ENCODE results near the gene SPAG16.
"Not testable (repeated sequence)": the region's sequence is repeated elsewhere in the genome, so short reads cannot be mapped to it uniquely, and the experiment has no call there.

The SPAG16 gene

GRCh38 chr2:213862407-213863076, 578.3 kb downstream of the SPAG16 start:
- DNase-seq: no peak

GRCh38 chr2:213863541-213863940, 579.3 kb downstream of the SPAG16 start:
- no peak for DNase-seq

GRCh38 chr2:213868526-213868925, 584.3 kb downstream of the SPAG16 start:
- DNase-seq: no peak

- DNase-seq: no peak
Observed at GRCh38 chr2:213885485-213885884, 601.2 kb downstream of the SPAG16 start.

- DNase-seq: no peak
Observed at GRCh38 chr2:213914510-213914909, 630.2 kb downstream of the SPAG16 start.

- DNase-seq: no peak
Observed at GRCh38 chr2:213920014-213920413, 635.8 kb downstream of the SPAG16 start.

- no peak for DNase-seq
Observed at GRCh38 chr2:213923543-213923942, 639.3 kb downstream of the SPAG16 start.

GRCh38 chr2:213934560-213934959, 650.3 kb downstream of the SPAG16 start:
- no peak for DNase-seq

GRCh38 chr2:213958086-213958485, 673.8 kb downstream of the SPAG16 start:
- no peak for DNase-seq

- DNase-seq: no peak
Observed at GRCh38 chr2:213959589-213959988, 675.3 kb downstream of the SPAG16 start.

- DNase-seq: no peak
Observed at GRCh38 chr2:213971536-213971935, 687.3 kb downstream of the SPAG16 start.

GRCh38 chr2:213980883-213981282, 696.6 kb downstream of the SPAG16 start:
- DNase-seq: no peak

- DNase-seq: no peak
Observed at GRCh38 chr2:213989207-213989606, 704.9 kb downstream of the SPAG16 start.

GRCh38 chr2:213991453-213992108, 707.3 kb downstream of the SPAG16 start:
- DNase-seq: no peak

- no peak for DNase-seq
Observed at GRCh38 chr2:213995400-213996105, 711.3 kb downstream of the SPAG16 start.

GRCh38 chr2:213998976-213999375, 714.7 kb downstream of the SPAG16 start:
- DNase-seq: not testable (repeated sequence)

GRCh38 chr2:214004463-214004862, 720.2 kb downstream of the SPAG16 start:
- no peak for DNase-seq

GRCh38 chr2:214005337-214005736, 721.1 kb downstream of the SPAG16 start:
- DNase-seq: no peak

- DNase-seq: no peak
Observed at GRCh38 chr2:214006601-214007000, 722.3 kb downstream of the SPAG16 start.

- no peak for DNase-seq
Observed at GRCh38 chr2:214011676-214012075, 727.4 kb downstream of the SPAG16 start.

GRCh38 chr2:214014551-214015220, 730.4 kb downstream of the SPAG16 start:
- DNase-seq: no peak

GRCh38 chr2:214019229-214019972, 735.1 kb downstream of the SPAG16 start:
- DNase-seq: no peak

- no peak for DNase-seq
Observed at GRCh38 chr2:214019973-214020345, 735.7 kb downstream of the SPAG16 start.
